SW480 (cell line): ENCODE measurements around the gene C5orf15.
"Not testable (repeated sequence)": the region's sequence is repeated elsewhere in the genome, so short reads cannot be mapped to it uniquely, and the experiment has no call there.

ENCODE experiments used
- DNase-seq: peaks from one replicate; pipeline ENCODE4 v3.0.0-alpha.2; 2016; ENCODE audit warnings: low spot score

The C5orf15 gene

GRCh38 chr5:133938039-133938821 lies 30.2 kb downstream of the C5orf15 start:
- no peak for DNase-seq

GRCh38 chr5:133937628-133938027 lies 30.8 kb downstream of the C5orf15 start:
- DNase-seq, result not testable (repeated sequence)

GRCh38 chr5:133936651-133937015 lies 31.8 kb downstream of the C5orf15 start:
- DNase-seq, result no peak

GRCh38 chr5:133935991-133936650 lies 32.3 kb downstream of the C5orf15 start:
- DNase-seq, result not testable (repeated sequence)

GRCh38 chr5:133935667-133935940 lies 32.8 kb downstream of the C5orf15 start:
- DNase-seq, result no peak

GRCh38 chr5:133934822-133935666 lies 33.4 kb downstream of the C5orf15 start:
- DNase-seq, result no peak

- DNase-seq, result no peak
These were observed 34.1 kb downstream of the C5orf15 start for GRCh38 chr5:133934311-133934710.

- DNase-seq, result no peak
These were observed 34.6 kb downstream of the C5orf15 start for GRCh38 chr5:133933670-133934295.

GRCh38 chr5:133933169-133933509 lies 35.3 kb downstream of the C5orf15 start:
- no peak for DNase-seq

GRCh38 chr5:133932441-133933168 lies 35.8 kb downstream of the C5orf15 start:
- no peak for DNase-seq

GRCh38 chr5:133931546-133931945 lies 36.9 kb downstream of the C5orf15 start:
- no peak for DNase-seq

- no peak for DNase-seq
These were observed 37.7 kb downstream of the C5orf15 start for GRCh38 chr5:133930813-133931090.

- no peak for DNase-seq
These were observed 38.2 kb downstream of the C5orf15 start for GRCh38 chr5:133930061-133930812.

- DNase-seq, result no peak
These were observed 39.6 kb downstream of the C5orf15 start for GRCh38 chr5:133928587-133929393.

- DNase-seq, result no peak
These were observed 40.9 kb downstream of the C5orf15 start for GRCh38 chr5:133927300-133928180.

- DNase-seq, result no peak
These were observed 41.7 kb downstream of the C5orf15 start for GRCh38 chr5:133926489-133927299.

- no peak for DNase-seq
These were observed 42.4 kb downstream of the C5orf15 start for GRCh38 chr5:133925866-133926488.

GRCh38 chr5:133925269-133925668 lies 43.2 kb downstream of the C5orf15 start:
- no peak for DNase-seq
